ENCODE results near the gene SEC16B.

- no peak for TF ChIP-seq EZH2 (IDR thresholded peaks at IDR 0.05; ENCODE audit: low read length, unreplicated experiment)
- no peak for TF ChIP-seq CTCF (conservative IDR thresholded peaks at IDR 0.05; ENCODE audit: low read depth, low read length)
- TF ChIP-seq EZH2phosphoT487 (IDR thresholded peaks at IDR 0.05; ENCODE audit: borderline replicate concordance, low read length): no peak
Observed at GRCh38 chr1:177952691-177953090, 17.2 kb downstream of the SEC16B start.
